H9 (cell line): ENCODE results near the gene TRIM24. TPM values are rescaled to one million over a fixed set of nuclear protein-coding genes. Genes with fewer than 3 reads are reported as not detected.

Experiments
- DNase-seq: peaks from one replicate; pipeline ENCODE4 v3.0.0-alpha.2; 2017
- H2AFZ ChIP-seq: one replicate; pipeline ENCODE4 v1.6.1; 2013; ENCODE audit warnings: mild to moderate bottlenecking, low read length, control low read depth, moderate library complexity
- H2AK5ac ChIP-seq: 2 replicates; pipeline ENCODE4 v1.6.1; 2013; ENCODE audit warnings: low read length, control low read depth, mixed read lengths; ENCODE audit not compliant: insufficient read length
- H2BK120ac ChIP-seq: one replicate; pipeline ENCODE4 v1.6.1; 2013; ENCODE audit warnings: low read depth, mild to moderate bottlenecking, low read length, control low read depth, inconsistent platforms; ENCODE audit not compliant: poor library complexity, severe bottlenecking
- H2BK12ac ChIP-seq: 2 replicates; pipeline ENCODE4 v1.6.1; 2013; ENCODE audit warnings: low read length, control low read depth, mixed read lengths, low read depth; ENCODE audit not compliant: insufficient read length
- H2BK15ac ChIP-seq: 2 replicates; pipeline ENCODE4 v1.6.1; 2013; ENCODE audit warnings: low read depth, low read length, control low read depth
- H2BK20ac ChIP-seq: one replicate; pipeline ENCODE4 v1.6.1; 2013; ENCODE audit warnings: low read depth, mild to moderate bottlenecking, low read length, control low read depth, inconsistent platforms; ENCODE audit not compliant: poor library complexity, severe bottlenecking
- H2BK5ac ChIP-seq: 2 replicates; pipeline ENCODE4 v1.6.1; 2013; ENCODE audit warnings: low read length, control low read depth, mixed read lengths; ENCODE audit not compliant: insufficient read length
- H3K14ac ChIP-seq: 2 replicates; pipeline ENCODE4 v1.6.1; 2013; ENCODE audit warnings: low read length, control low read depth; ENCODE audit not compliant: insufficient read depth
- H3K18ac ChIP-seq: 2 replicates; pipeline ENCODE4 v1.6.1; 2013; ENCODE audit warnings: low read depth, mild to moderate bottlenecking, mixed read lengths, low read length, control low read depth; ENCODE audit not compliant: insufficient read length
- H3K23ac ChIP-seq: 2 replicates; pipeline ENCODE4 v1.6.1; 2013; ENCODE audit warnings: low read length, control low read depth, mixed read lengths, low read depth; ENCODE audit not compliant: insufficient read length
- H3K23me2 ChIP-seq: 2 replicates; pipeline ENCODE4 v1.6.1; 2013; ENCODE audit warnings: low read depth, mild to moderate bottlenecking, mixed read lengths, low read length, control low read depth; ENCODE audit not compliant: insufficient read length, poor library complexity, severe bottlenecking
- H3K27ac ChIP-seq: 2 replicates; pipeline ENCODE4 v1.5.1; 2013; ENCODE audit warnings: low read length, control low read depth, mixed read lengths, low read depth; ENCODE audit not compliant: insufficient read length
- H3K27me3 ChIP-seq: 2 replicates; pipeline ENCODE4 v1.6.1; 2013; ENCODE audit warnings: low read length, control low read depth, inconsistent platforms; ENCODE audit not compliant: insufficient read depth
- H3K4ac ChIP-seq: 2 replicates; pipeline ENCODE4 v1.6.1; 2013; ENCODE audit warnings: low read depth, mild to moderate bottlenecking, control low read depth, inconsistent platforms, low read length, moderate library complexity
- H3K4me1 ChIP-seq: 2 replicates; pipeline ENCODE4 v1.6.1; 2013; ENCODE audit warnings: low read length, control low read depth, inconsistent platforms; ENCODE audit not compliant: insufficient read depth
- H3K4me2 ChIP-seq: 2 replicates; pipeline ENCODE4 v1.6.1; 2013; ENCODE audit warnings: low read length, control low read depth, mixed read lengths; ENCODE audit not compliant: insufficient read length, insufficient read depth
- H3K56ac ChIP-seq: 2 replicates; pipeline ENCODE4 v1.6.1; 2013; ENCODE audit warnings: low read depth, mild to moderate bottlenecking, mixed read lengths, low read length, control low read depth; ENCODE audit not compliant: insufficient read length
- H3K79me1 ChIP-seq: 2 replicates; pipeline ENCODE4 v1.6.1; 2013; ENCODE audit warnings: low read depth, mild to moderate bottlenecking, moderate library complexity, low read length, control low read depth, inconsistent platforms; ENCODE audit not compliant: insufficient read depth, poor library complexity, severe bottlenecking
- H3K79me2 ChIP-seq: 2 replicates; pipeline ENCODE4 v1.6.1; 2013; ENCODE audit warnings: low read length, control low read depth, inconsistent platforms; ENCODE audit not compliant: insufficient read depth
- H3K9ac ChIP-seq: 2 replicates; pipeline ENCODE4 v1.6.1; 2013; ENCODE audit warnings: low read length, control low read depth, mixed read lengths; ENCODE audit not compliant: insufficient read length; ENCODE audit errors: extremely low read depth
- H3K9me3 ChIP-seq: one replicate; pipeline ENCODE4 v1.6.1; 2013; ENCODE audit warnings: low read depth, low read length, inconsistent platforms; ENCODE audit not compliant: control insufficient read depth
- H3T11ph ChIP-seq: one replicate; pipeline ENCODE4 v1.6.1; 2013; ENCODE audit warnings: mild to moderate bottlenecking, low read length, control low read depth, inconsistent platforms
- H4K20me1 ChIP-seq: one replicate; pipeline ENCODE4 v1.6.1; 2013; ENCODE audit not compliant: control insufficient read depth, insufficient read length, insufficient read depth
- H4K5ac ChIP-seq: 2 replicates; pipeline ENCODE4 v1.6.1; 2013; ENCODE audit warnings: low read depth, mild to moderate bottlenecking, mixed read lengths, low read length, control low read depth; ENCODE audit not compliant: insufficient read length
- H4K8ac ChIP-seq: replicated peaks from 2 replicates; pipeline ENCODE4 v1.6.1; 2013; ENCODE audit warnings: low read length, control low read depth, mixed read lengths, low read depth; ENCODE audit not compliant: insufficient read length
- H4K91ac ChIP-seq: 2 replicates; pipeline ENCODE4 v1.6.1; 2013; ENCODE audit warnings: low read depth, mild to moderate bottlenecking, moderate library complexity, mixed read lengths, low read length, control low read depth; ENCODE audit not compliant: insufficient read length
- H3K27ac Mint-ChIP-seq, 3 experiments: 2 replicates in 2 of 3; 3 replicates in 1 of 3; pipeline ENCODE4 v1.8.0; 2020 to 2021; ENCODE audit warnings: mixed read lengths in 3 of 3, mild to moderate bottlenecking in 1 of 3, moderate library complexity in 1 of 3
- H3K27me3 Mint-ChIP-seq: 2 replicates; pipeline ENCODE4 v1.8.0; 2021; ENCODE audit warnings: low read depth, mild to moderate bottlenecking, moderate library complexity, mixed read lengths
- H3K36me3 Mint-ChIP-seq, 3 experiments: 2 replicates in 2 of 3; 3 replicates in 1 of 3; pipeline ENCODE4 v1.8.0; 2020 to 2021; ENCODE audit warnings: low read depth in 3 of 3, mixed read lengths in 3 of 3; ENCODE audit not compliant: insufficient read depth in 1 of 3
- H3K4me1 Mint-ChIP-seq, 2 experiments: 2 replicates each; pipeline ENCODE4 v1.8.0; 2020; ENCODE audit warnings: mixed read lengths in 2 of 2
- H3K4me3 Mint-ChIP-seq, 2 experiments: 2 replicates in 1 of 2; 3 replicates in 1 of 2; pipeline ENCODE4 v1.8.0; 2020 to 2021; ENCODE audit warnings: mild to moderate bottlenecking in 2 of 2, mixed read lengths in 2 of 2, moderate library complexity in 1 of 2
- H3K9me3 Mint-ChIP-seq, 2 experiments: 2 replicates in 1 of 2; 3 replicates in 1 of 2; pipeline ENCODE4 v1.8.0; 2020; ENCODE audit warnings: mild to moderate bottlenecking in 2 of 2, mixed read lengths in 2 of 2, moderate library complexity in 1 of 2
- CTCF ChIP-seq: fragments of 200-600 bp; sonication (generic); conservative IDR thresholded peaks from 3 replicates; pipeline ENCODE4 v1.8.0; 2021; ENCODE audit warnings: antibody characterized with exemption, mild to moderate bottlenecking
- WGBS: extraction: QIAGEN DNeasy Blood & Tissue Kit; methylation state at CpG from one replicate; pipeline ENCODE4 v1.1.7; 2013; ENCODE audit warnings: missing lambda C conversion rate, low lambda C conversion rate, mixed read lengths; ENCODE audit not compliant: insufficient read length; ENCODE audit errors: extremely low coverage; 5-methylcytosine and 5-hydroxymethylcytosine counted together
- total RNA-seq: library from RNA; stranded (reverse); gene quantifications from 2 replicates; pipeline ENCODE4 v1.2.1, GENCODE V29; 2021

Gene TRIM24
- total RNA-seq, 1 experiment from 2014 or later = 260 TPM

GRCh38 chr7:138555684-138556083, 95.6 kb downstream of the TRIM24 start:
- Histone ChIP-seq H3K4me1 (no peaks in the 10 kb centered on the region), H3K18ac (no peak overlapping the region), H2BK120ac (no peak overlapping the region), H2BK20ac (no peak overlapping the region), H3K4me2 (no peak overlapping the region), H3K9me3 (peaks cover 34% of the 10 kb centered on the region), H3K23ac (no peak overlapping the region), H2BK5ac (no peak overlapping the region), H2BK15ac (no peak overlapping the region), H3K56ac (no peak overlapping the region), H4K5ac (no peak overlapping the region), H3K79me2 (no peaks in the 10 kb centered on the region), H2AK5ac (no peak overlapping the region), H4K20me1 (no peaks in the 10 kb centered on the region), H2AFZ (no peak overlapping the region), H3K27me3 (no peaks in the 10 kb centered on the region), H3K27ac (no peak overlapping the region), H4K8ac (no peak overlapping the region), H3K4ac (no peak overlapping the region), H3K23me2 (no peaks in the 10 kb centered on the region), H3K9ac (no peak overlapping the region), H2BK12ac (no peak overlapping the region), H3K14ac (no peak overlapping the region), H4K91ac (no peak overlapping the region), H3K79me1 (peaks cover 7% of the 10 kb centered on the region), H3T11ph (no peak overlapping the region)
- peaks cover 0 to 3% of the 10 kb centered on the region in 2 experiments; a peak in 1 of 4 replicates for H3K4me1 Mint-ChIP-seq
- H3K4me3 Mint-ChIP-seq = no peak overlapping the region
- no peak for DNase-seq
- TF ChIP-seq CTCF = no peak
- H3K27me3 Mint-ChIP-seq = peaks cover 5% of the 10 kb centered on the region; the same call in 1 of the 2 replicates
- H3K27ac Mint-ChIP-seq = no peak overlapping the region
- H3K9me3 Mint-ChIP-seq = peaks cover 27 to 34% of the 10 kb centered on the region in 2 experiments
- no CpG with 5 or more reads among the region's 4 CpGs for WGBS
- H3K36me3 Mint-ChIP-seq = peaks cover 96 to 99% (median 98%) of the 10 kb centered on the region in 3 experiments
